ENCODE measurements around the gene TNK1. TPM values are rescaled to one million over a fixed set of nuclear protein-coding genes. Genes with fewer than 3 reads are reported as not detected.

Gene TNK1
- total and polyA plus RNA-seq, 2 of the 8 experiments (the other 6 are each of a cell fraction or from before 2014, with no cell fraction given): 7.6 to 9.5 TPM

- TF ChIP-seq BRCA1 (IDR thresholded peaks at IDR 0.05; ENCODE audit: low read depth, low read length) (no peak), SP1 (IDR thresholded peaks at IDR 0.05; ENCODE audit: low read depth, low read length) (no peak), CHD1 (IDR thresholded peaks at IDR 0.05; ENCODE audit: low read depth, low read length) (no peak), BCL11A (IDR thresholded peaks at IDR 0.05; ENCODE audit: low read depth in 2 of 2, low read length in 2 of 2) (no peak), ZNF274 (IDR thresholded peaks at IDR 0.05; ENCODE audit: borderline replicate concordance, extremely low read depth, low read length) (no peak), RAD21 (IDR thresholded peaks at IDR 0.05 in 1 of 2, conservative IDR thresholded peaks at IDR 0.05 in 1 of 2; ENCODE audit: low read depth in 2 of 2, low read length in 2 of 2) (no peak), HDAC2 (IDR thresholded peaks at IDR 0.05; ENCODE audit: borderline replicate concordance in 1 of 2, low read depth in 2 of 2, low read length in 2 of 2) (no peak), EZH2 (IDR thresholded peaks at IDR 0.05; ENCODE audit: low read depth, low read length, severe bottlenecking) (no peak), CBX5 (IDR thresholded peaks at IDR 0.05; ENCODE audit: low read depth, low read length) (no peak), CTBP2 (IDR thresholded peaks at IDR 0.05; ENCODE audit: borderline replicate concordance, insufficient read depth, insufficient read length, low read length) (no peak), SIRT6 (IDR thresholded peaks at IDR 0.05; ENCODE audit: low read length) (no peak), CREB1 (IDR thresholded peaks at IDR 0.05) (no peak)
- Histone ChIP-seq H3K14ac (ENCODE audit: insufficient read length) (no peak overlapping the region), H3K79me1 (ENCODE audit: low read depth, low read length) (no peaks in the 10 kb centered on the region), H3K27me3 (replicated peaks in 1 of 4; ENCODE audit: control insufficient read depth in 3 of 4, extremely low read depth in 1 of 4, insufficient read depth in 3 of 4, low read length in 3 of 4) (no peaks in the 10 kb centered on the region), H3K4me1 (replicated peaks in 1 of 4; ENCODE audit: control insufficient read depth in 3 of 4, insufficient read depth in 4 of 4, low read length in 3 of 4) (peaks cover 3 to 13% (median 11%) of the 10 kb centered on the region in 4 experiments), H2AFZ (ENCODE audit: low read length) (no peak overlapping the region), H3K4me3 (ENCODE audit: extremely low read depth in 1 of 4, insufficient read depth in 2 of 4, low read depth in 3 of 4, low read length in 4 of 4) (no peak overlapping the region), H3K4me2 (ENCODE audit: insufficient read depth in 1 of 2, low read depth in 2 of 2, low read length in 2 of 2) (no peak overlapping the region), H2AK5ac (ENCODE audit: low read depth, low read length) (no peak overlapping the region), H3K9me3 (ENCODE audit: insufficient read depth in 2 of 2, low read depth in 1 of 2, low read length in 1 of 2) (no peaks in the 10 kb centered on the region), H3K18ac (ENCODE audit: extremely low read depth, low read length) (no peak overlapping the region), H3K4ac (replicated peaks; ENCODE audit: insufficient read length, low read depth, low read length) (no peak overlapping the region), H2BK12ac (ENCODE audit: low read depth, low read length) (no peak overlapping the region), H3K79me2 (ENCODE audit: control insufficient read depth in 1 of 2, insufficient read depth in 2 of 2, low read length in 2 of 2) (no peaks in the 10 kb centered on the region), H4K20me1 (replicated peaks in 1 of 2; ENCODE audit: control insufficient read depth in 1 of 2, insufficient read depth in 2 of 2, low read length in 2 of 2) (no peaks in the 10 kb centered on the region), H3K56ac (replicated peaks; ENCODE audit: insufficient read length, low read depth, low read length) (no peak overlapping the region), H3K23me2 (ENCODE audit: low read depth, low read length) (no peaks in the 10 kb centered on the region; the same call in 1 of the 2 replicates), H3K36me3 (ENCODE audit: control insufficient read depth in 2 of 4, insufficient read depth in 4 of 4, low read length in 3 of 4) (no peaks in the 10 kb centered on the region; a peak in 1 of 8 replicates), H4K91ac (replicated peaks; ENCODE audit: insufficient read length, low read length) (no peak overlapping the region), H3K27ac (ENCODE audit: low read depth, low read length) (no peak overlapping the region), H3K9ac (replicated peaks in 1 of 4; ENCODE audit: extremely low read depth in 1 of 4, low read depth in 3 of 4, low read length in 3 of 4) (no peak overlapping the region), H4K8ac (ENCODE audit: extremely low read depth, insufficient read depth, low read length) (no peak overlapping the region), H3K23ac (ENCODE audit: insufficient read length) (no peak overlapping the region), H2BK15ac (ENCODE audit: low read length) (no peak overlapping the region), H4K5ac (ENCODE audit: insufficient read length, low read depth, low read length) (no peak overlapping the region), H2BK120ac (replicated peaks; ENCODE audit: low read depth, low read length) (no peak overlapping the region), H2BK5ac (ENCODE audit: low read depth, low read length) (no peak overlapping the region), H2BK20ac (ENCODE audit: low read length) (no peak overlapping the region)
- WGBS, 2 experiments (ENCODE audit: extremely low coverage in 1 of 2, insufficient coverage in 1 of 2, insufficient read length in 1 of 2, insufficient replicate concordance in 2 of 2, low coverage in 1 of 2, low lambda C conversion rate in 2 of 2, missing lambda C conversion rate in 1 of 2): 97% methylated on average over 2 of the region's 2 CpGs; no CpG with 5 or more reads in 1 of the 2 experiments
- no peak for FAIRE-seq
- CTCF ChIA-PET (ENCODE audit: partially characterized antibody): interaction anchor here (1.8 to 14.1 kb wide), 2 partner anchors 9 to 13 kb away, joined by 5 to 167 read pairs; partner anchors contain the start of gene NEURL4
- no peak for DNase-seq (ENCODE audit: low read depth in 1 of 2, low spot score in 2 of 2)
- POLR2A ChIA-PET (ENCODE audit: partially characterized antibody): interaction anchor here (1.5 to 6.9 kb wide), 3 partner anchors 13 to 31 kb away, joined by 7 to 93 read pairs (median 40); partner anchors contain the start of genes GPS2 and NEURL4
Measured at GRCh38 chr17:7340179-7340578, 40.7 kb upstream of the TNK1 start.
